GM18909 (cell line): ENCODE measurements around the gene NXPH3.
"Not testable (repeated sequence)": the region's sequence is repeated elsewhere in the genome, so short reads cannot be mapped to it uniquely, and the experiment has no call there.

Experiments
- ATAC-seq: cut with Tn5 transposase; IDR thresholded peaks from one replicate; pipeline ENCODE4 v1.9.1; 2021; ENCODE audit warnings: mild to moderate bottlenecking; ENCODE audit not compliant: unreplicated experiment, poor library complexity

Gene NXPH3

DNA sequence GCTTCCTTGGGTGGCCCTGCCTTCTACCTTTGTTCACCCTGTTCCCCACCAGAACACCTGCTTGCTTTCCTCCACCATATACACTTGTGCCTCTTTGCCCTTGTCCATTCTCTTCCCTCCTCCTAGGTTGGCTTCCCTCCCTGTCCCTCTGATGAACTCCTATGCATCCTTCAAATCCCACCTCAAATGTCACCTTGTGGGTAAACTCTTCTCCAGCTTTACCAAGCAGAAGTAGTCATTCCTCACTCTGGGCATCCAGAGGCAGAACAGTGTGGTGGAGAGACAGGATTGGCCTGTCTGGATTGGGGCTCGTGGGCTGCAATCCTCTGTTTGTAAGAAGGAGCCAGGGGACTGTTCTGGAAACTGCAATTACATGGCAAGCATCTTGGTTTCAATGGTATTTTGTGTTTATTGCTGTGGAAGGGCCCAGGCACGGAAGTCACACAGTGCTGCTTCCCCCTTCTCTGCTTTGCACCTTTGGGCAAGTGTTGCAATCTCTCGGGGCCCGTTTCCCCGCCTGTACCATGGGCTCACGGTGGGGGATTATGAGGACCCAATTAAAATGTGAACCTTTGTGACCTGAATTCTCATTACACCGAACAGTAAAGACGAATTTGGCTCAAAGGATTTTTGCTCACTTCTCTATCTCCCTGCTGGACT is 21.9 kb upstream of the NXPH3 start:
- ATAC-seq: no peak

DNA sequence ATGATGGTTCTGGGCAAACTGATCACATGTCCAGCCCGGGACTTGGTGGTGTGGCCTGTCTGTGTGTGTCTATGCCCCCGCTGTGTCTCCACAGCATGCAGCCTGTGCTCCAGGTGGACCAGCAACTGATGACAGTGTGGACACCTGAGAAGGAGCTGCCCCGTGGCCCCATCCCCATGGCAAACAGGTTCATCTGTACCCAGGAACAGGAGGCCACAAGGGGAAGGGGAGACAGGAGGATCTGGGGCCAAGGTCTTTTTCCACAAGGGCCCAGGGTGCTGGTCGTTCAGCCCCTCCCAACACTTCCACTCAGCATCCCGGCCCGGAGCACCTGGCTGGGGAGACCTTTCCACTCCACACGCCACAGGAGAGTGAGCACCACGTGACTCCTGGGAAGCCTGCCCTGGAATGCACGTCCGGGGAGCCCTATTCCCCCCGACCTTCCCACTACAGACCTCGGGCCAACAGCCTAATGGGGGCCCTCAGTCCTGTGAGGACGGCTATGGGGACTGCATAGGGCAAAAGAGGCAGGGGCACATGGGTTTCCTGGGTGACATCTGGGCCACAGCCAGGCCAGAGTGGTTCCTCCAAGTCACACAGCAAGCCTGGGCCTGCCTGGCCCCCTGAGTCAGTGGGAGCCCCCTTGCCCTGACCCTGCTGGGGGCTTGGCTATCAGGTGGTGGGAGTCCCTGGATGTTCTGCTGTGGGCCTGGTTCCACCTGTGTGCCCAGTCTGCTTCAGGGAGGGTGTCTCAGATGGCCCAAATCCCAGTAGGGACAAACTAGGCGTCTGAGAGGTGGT is 20.8 kb upstream of the NXPH3 start:
- no peak for ATAC-seq

- no peak for ATAC-seq
Observed at GRCh38 chr17:49555495-49556222, 20.0 kb upstream of the NXPH3 start.

GRCh38 chr17:49556223-49556943 is 19.3 kb upstream of the NXPH3 start:
- no peak for ATAC-seq

DNA sequence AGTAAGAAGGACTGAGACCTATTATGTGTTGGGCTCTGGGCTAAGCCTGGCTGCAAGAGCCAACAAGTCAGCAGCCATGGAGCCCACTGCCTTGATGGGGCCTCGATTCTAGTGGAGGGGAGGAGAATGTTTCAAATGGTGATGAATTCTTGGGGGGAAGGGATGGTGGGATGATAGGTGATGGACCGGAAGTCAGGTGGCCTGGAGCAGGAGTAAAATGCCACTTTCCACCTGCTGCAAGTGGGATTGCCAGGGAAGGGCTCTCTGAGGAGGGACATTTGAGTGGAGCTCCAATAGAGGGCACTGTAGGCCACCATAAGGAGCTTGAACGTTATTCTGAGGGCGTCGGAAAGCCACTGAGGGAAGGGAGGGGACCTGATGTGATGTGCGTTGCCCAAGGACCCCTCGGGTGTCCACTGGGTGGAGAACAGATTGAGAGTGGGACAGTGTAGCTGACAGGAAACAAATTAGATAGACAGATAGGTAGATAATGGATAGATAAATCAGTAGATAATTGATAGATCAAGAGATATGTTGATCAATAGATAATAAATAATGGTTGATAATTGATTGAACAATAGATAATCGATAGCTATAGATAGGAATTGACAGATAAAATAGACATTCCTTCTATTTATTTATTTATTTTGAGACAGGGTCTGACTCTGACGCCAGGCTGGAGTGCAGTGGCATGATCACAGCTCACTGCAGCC is 18.2 kb upstream of the NXPH3 start:
- no peak for ATAC-seq

- no peak for ATAC-seq
Observed at GRCh38 chr17:49564638-49565037, 11.0 kb upstream of the NXPH3 start.

DNA sequence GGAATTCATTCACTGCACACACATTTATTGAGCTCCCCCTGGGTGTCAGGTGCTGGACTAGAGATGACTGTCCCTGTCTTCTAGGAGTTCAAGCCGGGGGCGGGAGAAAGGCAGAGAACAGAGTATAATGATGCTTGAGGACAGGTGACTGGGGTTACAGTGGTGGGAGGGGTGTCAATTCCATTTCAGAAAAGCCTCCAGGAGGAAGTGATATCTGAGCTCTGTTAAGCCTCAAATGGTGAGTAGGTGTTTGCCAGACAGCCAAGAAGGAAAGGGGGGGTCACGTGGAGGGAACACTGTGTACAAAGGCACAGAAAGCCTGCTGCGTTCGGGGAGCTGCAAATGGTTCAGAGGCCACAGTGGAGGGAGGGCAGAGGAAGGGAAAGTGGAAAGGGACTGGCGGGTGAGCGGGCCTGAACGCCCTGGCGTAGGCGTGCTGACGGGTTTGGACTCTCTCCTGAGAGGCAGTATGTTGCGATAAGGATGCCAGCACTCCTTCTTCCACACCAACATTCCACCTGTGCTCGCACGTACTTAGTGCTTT is 9.7 kb upstream of the NXPH3 start:
- no peak for ATAC-seq

GRCh38 chr17:49566668-49567071 is 9.0 kb upstream of the NXPH3 start:
- ATAC-seq: no peak

DNA sequence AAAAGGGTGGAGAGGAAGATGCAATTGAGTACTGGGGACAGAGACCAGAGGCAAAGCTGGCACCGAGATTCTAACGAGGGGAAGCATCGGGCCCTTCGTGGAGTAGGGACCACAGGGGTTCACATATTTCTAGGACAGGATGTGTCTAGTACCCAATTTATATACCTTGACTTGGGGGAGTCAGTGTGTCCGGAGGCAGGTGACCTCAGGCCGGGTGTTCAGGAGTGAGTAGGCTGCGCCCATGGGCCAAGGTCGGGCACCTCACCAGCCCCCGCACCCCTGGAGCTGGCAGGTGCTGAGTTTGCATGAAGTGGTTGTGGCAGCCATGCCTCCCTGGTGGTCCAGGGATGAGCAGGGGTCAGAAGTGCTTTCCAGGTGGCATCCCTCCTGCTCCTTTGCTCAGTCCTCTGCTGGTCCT is 8.6 kb upstream of the NXPH3 start:
- no peak for ATAC-seq

- ATAC-seq: peak; percentile 39
Observed at GRCh38 chr17:49567871-49568694, 7.6 kb upstream of the NXPH3 start.

GRCh38 chr17:49568695-49569047 is 7.0 kb upstream of the NXPH3 start:
- not testable (repeated sequence) for ATAC-seq

- no peak for ATAC-seq
Observed at GRCh38 chr17:49570540-49571242, 5.0 kb upstream of the NXPH3 start.

- ATAC-seq: no peak
Observed at GRCh38 chr17:49571283-49571682, 4.4 kb upstream of the NXPH3 start.

GRCh38 chr17:49571764-49572163 is 3.9 kb upstream of the NXPH3 start:
- ATAC-seq: no peak

GRCh38 chr17:49572226-49572625 is 3.4 kb upstream of the NXPH3 start:
- no peak for ATAC-seq

DNA sequence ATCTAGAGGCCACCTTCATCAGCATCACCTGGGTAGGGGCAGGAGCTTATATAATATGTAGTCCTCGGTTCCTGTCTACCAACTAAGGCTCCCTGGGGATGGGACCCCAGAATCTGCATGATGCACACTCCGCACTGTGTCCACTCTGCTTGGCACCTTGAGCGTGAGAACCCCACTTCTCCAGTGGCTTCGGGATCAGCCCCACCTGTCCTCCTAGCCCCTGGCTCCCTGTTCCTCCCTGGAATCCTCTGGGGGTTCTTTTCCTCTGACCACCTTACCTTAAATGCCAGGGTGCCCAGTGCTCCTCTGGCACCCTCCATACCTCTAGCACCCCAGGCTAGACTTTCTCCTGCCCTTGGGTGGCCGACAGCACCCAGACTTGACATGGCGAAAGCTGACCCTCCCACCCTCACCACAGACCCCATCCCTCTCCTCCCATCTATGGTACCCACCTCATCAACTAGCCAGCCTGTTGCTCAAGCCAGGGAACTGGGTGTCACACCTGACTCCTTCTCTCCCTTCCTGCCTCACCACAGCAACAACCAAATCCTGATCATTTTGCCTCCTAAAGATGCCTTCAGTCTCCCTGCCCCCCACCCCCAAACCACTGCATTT is 2.8 kb upstream of the NXPH3 start:
- no peak for ATAC-seq

DNA sequence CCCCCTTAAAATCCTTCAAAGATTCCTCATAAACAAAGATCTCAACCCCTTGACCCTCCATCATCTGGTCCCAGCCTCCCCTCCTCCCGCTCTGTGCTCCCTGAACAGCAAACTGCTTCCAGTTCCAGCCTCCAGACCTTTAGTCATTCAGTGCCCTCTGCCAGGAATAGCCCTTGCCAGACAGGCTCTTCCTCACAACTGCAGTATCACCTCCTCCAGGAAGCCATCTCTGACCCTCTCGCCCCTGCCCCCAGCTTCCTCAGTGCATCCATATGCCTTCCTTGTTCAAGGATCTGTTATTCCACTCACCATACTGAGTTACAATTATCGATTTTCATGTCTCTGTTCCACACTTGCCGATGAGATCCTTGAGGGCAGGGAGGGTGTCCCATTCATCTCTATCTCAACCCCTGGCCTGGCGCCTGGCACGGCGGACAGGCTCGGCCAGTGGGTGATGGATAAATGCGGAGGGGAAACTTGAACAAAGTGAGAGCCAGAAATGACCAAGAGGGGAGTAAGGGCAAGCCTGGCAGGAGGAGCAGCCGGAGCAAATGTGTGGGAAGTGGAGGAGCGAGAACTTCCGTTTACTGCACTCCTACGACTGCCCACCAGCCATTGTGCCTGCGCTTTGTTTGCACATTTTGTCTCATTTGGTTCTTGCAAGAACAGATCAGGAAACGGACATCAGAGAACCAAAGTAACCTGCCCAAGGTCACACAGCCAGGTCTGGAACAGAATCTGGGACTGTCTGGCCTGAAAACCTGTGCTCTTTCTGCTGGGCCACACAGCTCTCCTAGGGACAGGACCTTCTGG is 2.0 kb upstream of the NXPH3 start:
- no peak for ATAC-seq
